Caco-2 (cell line): ENCODE measurements around the gene STUB1. TPM values are rescaled to one million over a fixed set of nuclear protein-coding genes. Genes with fewer than 3 reads are reported as not detected.

ENCODE experiments used
- BruUV-seq: library from RNA; stranded (reverse); fragments of 400-500 nt; replicated peaks from 2 replicates; lab custom pipeline; 2021; lab: Mats Ljungman, UMichigan
- CTCF ChIA-PET: fragments of 300-600 bp; sonication (Branson Sonifier 250); formaldehyde crosslinking; loops from one replicate; lab custom pipeline; 2022; ENCODE audit warnings: antibody characterized with exemption; lab: Charles Lee
- POLR2A ChIA-PET: fragments of 300-600 bp; sonication (Branson Sonifier 250); formaldehyde crosslinking; loops from one replicate; lab custom pipeline; 2022; ENCODE audit warnings: antibody characterized with exemption; lab: Charles Lee
- DNase-seq, 2 experiments: peaks; one replicate each; pipeline versions ENCODE4 v3.0.0 to v3.0.0-alpha.2; 2020 to 2022
- H3K27me3 ChIP-seq: replicated peaks from 2 replicates; pipeline ENCODE4 v1.6.0; 2011; ENCODE audit warnings: low read length; ENCODE audit not compliant: control insufficient read depth, insufficient read depth
- H3K36me3 ChIP-seq: 2 replicates; pipeline ENCODE4 v1.5.1; 2011; ENCODE audit warnings: low read length; ENCODE audit not compliant: control insufficient read depth, insufficient read depth
- H3K4me1 ChIP-seq: fragments of 250-450 bp; sonication (Bioruptor Pico); 2 replicates; pipeline ENCODE4 v1.5.1; 2020; ENCODE audit warnings: mild to moderate bottlenecking
- H3K4me3 ChIP-seq: 2 replicates; pipeline ENCODE4 v1.5.1; 2011; ENCODE audit warnings: low read depth, mild to moderate bottlenecking, control low read depth, low read length
- H3K9me3 ChIP-seq: fragments of 250-450 bp; sonication (Bioruptor Pico); 2 replicates; pipeline ENCODE4 v1.5.1; 2020; ENCODE audit warnings: mild to moderate bottlenecking, moderate library complexity
- H3K27ac Mint-ChIP-seq: one replicate; pipeline ENCODE4 v1.8.0; 2022; ENCODE audit warnings: mixed read lengths; ENCODE audit not compliant: unreplicated experiment
- H3K27me3 Mint-ChIP-seq: one replicate; pipeline ENCODE4 v1.8.0; 2022; ENCODE audit warnings: mixed read lengths; ENCODE audit not compliant: insufficient read depth, unreplicated experiment
- H3K36me3 Mint-ChIP-seq: one replicate; pipeline ENCODE4 v1.8.0; 2022; ENCODE audit warnings: mild to moderate bottlenecking, mixed read lengths; ENCODE audit not compliant: insufficient read depth, unreplicated experiment
- H3K4me1 Mint-ChIP-seq: one replicate; pipeline ENCODE4 v1.8.0; 2022; ENCODE audit warnings: low read depth, mixed read lengths; ENCODE audit not compliant: unreplicated experiment
- H3K4me3 Mint-ChIP-seq: one replicate; pipeline ENCODE4 v1.8.0; 2022; ENCODE audit warnings: mild to moderate bottlenecking, moderate library complexity, mixed read lengths; ENCODE audit not compliant: unreplicated experiment
- H3K9me3 Mint-ChIP-seq: one replicate; pipeline ENCODE4 v1.8.0; 2022; ENCODE audit warnings: mixed read lengths; ENCODE audit not compliant: unreplicated experiment
- CTCF ChIP-seq, 2 experiments: fragments of 200-600 bp in 1 of 2; IDR thresholded peaks; 1 replicate in 1 of 2; 2 replicates in 1 of 2; pipeline versions ENCODE4 v1.5.1 to v1.8.0; 2011 to 2022; ENCODE audit warnings: antibody characterized with exemption in 1 of 2, control low read depth in 1 of 2, inconsistent platforms in 1 of 2, low read depth in 1 of 2, low read length in 1 of 2, mild to moderate bottlenecking in 1 of 2, moderate library complexity in 1 of 2; ENCODE audit not compliant: insufficient read depth in 1 of 2, severe bottlenecking in 1 of 2, unreplicated experiment in 1 of 2
- intact Hi-C: fragments of 100-400 bp; cut with micrococcal nuclease; formaldehyde crosslinking; loops from one replicate; pipeline ENCODE4 v1.10.0; 2022; ENCODE audit not compliant: unreplicated experiment
- total RNA-seq: library from RNA; stranded (reverse); gene quantifications from 2 replicates; pipeline ENCODE4 v1.2.3, GENCODE V29; 2022

STUB1 gene
- total RNA-seq, 1 experiment from 2014 or later: 77.8 TPM

- Histone ChIP-seq H3K4me3 (no peak overlapping the region), H3K27me3 (no peaks in the 10 kb centered on the region), H3K9me3 (no peaks in the 10 kb centered on the region), H3K4me1 (peaks cover 17% of the 10 kb centered on the region), H3K36me3 (no peaks in the 10 kb centered on the region; the same call in 1 of the 2 replicates)
- CTCF ChIA-PET: no interaction called here
- H3K4me1 Mint-ChIP-seq: no peaks in the 10 kb centered on the region
- DNase-seq: no peak
- peaks cover 25% of the 10 kb centered on the region for H3K36me3 Mint-ChIP-seq
- no peaks in the 10 kb centered on the region for H3K27me3 Mint-ChIP-seq
- no TSS peak for BruUV-seq
- H3K4me3 Mint-ChIP-seq: no peak overlapping the region
- TF ChIP-seq CTCF (IDR thresholded peaks at IDR 0.05; ENCODE audit: insufficient read depth in 1 of 2, low read depth in 1 of 2, low read length in 1 of 2, severe bottlenecking in 1 of 2, unreplicated experiment in 1 of 2): no peak
- H3K27ac Mint-ChIP-seq: no peak overlapping the region
- intact Hi-C loops: no loop called here
- H3K9me3 Mint-ChIP-seq: no peaks in the 10 kb centered on the region
- POLR2A ChIA-PET: no interaction called here
Observed at GRCh38 chr16:646679-647172, 33.5 kb upstream of the STUB1 start.

- Mint-ChIP-seq H3K36me3 (peaks cover 25% of the 10 kb centered on the region), H3K4me3 (no peak overlapping the region), H3K4me1 (no peaks in the 10 kb centered on the region), H3K9me3 (no peaks in the 10 kb centered on the region), H3K27me3 (no peaks in the 10 kb centered on the region), H3K27ac (no peak overlapping the region)
- intact Hi-C loops: no loop called here
- no peaks in the 10 kb centered on the region for H3K9me3 ChIP-seq
- ChIA-PET POLR2A (no interaction called here), CTCF (interaction anchor here (0.8 kb wide), 1 partner anchor 59 kb away, joined by 3 read pairs; no protein-coding TSS in a partner anchor)
- no peaks in the 10 kb centered on the region; the same call in 1 of the 2 replicates for H3K36me3 ChIP-seq
- no peak for DNase-seq
- no peaks in the 10 kb centered on the region for H3K27me3 ChIP-seq
- peaks cover 17% of the 10 kb centered on the region for H3K4me1 ChIP-seq
- H3K4me3 ChIP-seq: no peak overlapping the region
- no peak for TF ChIP-seq CTCF (IDR thresholded peaks at IDR 0.05; ENCODE audit: insufficient read depth in 1 of 2, low read depth in 1 of 2, low read length in 1 of 2, severe bottlenecking in 1 of 2, unreplicated experiment in 1 of 2)
- no TSS peak for BruUV-seq
Observed at GRCh38 chr16:647173-647902, 32.9 kb upstream of the STUB1 start.

- no TSS peak for BruUV-seq
- no peaks in the 10 kb centered on the region for H3K4me1 Mint-ChIP-seq
- CTCF ChIA-PET: interaction anchor here (0.8 kb wide), 1 partner anchor 59 kb away, joined by 3 read pairs; no protein-coding TSS in a partner anchor
- POLR2A ChIA-PET: interaction anchor here (1.7 kb wide), 1 partner anchor 12 kb away, joined by 5 read pairs; the partner anchor contains the start of gene METTL26
- H3K9me3 Mint-ChIP-seq: no peaks in the 10 kb centered on the region
- TF ChIP-seq CTCF (IDR thresholded peaks at IDR 0.05; ENCODE audit: insufficient read depth in 1 of 2, low read depth in 1 of 2, low read length in 1 of 2, severe bottlenecking in 1 of 2, unreplicated experiment in 1 of 2): peak in 1 of 2 experiments; percentile 31
- Histone ChIP-seq H3K27me3 (no peaks in the 10 kb centered on the region), H3K9me3 (no peaks in the 10 kb centered on the region), H3K4me1 (peaks cover 13% of the 10 kb centered on the region), H3K4me3 (peak overlapping the region; percentile 69), H3K36me3 (no peaks in the 10 kb centered on the region; the same call in 1 of the 2 replicates)
- no peaks in the 10 kb centered on the region for H3K27me3 Mint-ChIP-seq
- peaks cover 25% of the 10 kb centered on the region for H3K36me3 Mint-ChIP-seq
- intact Hi-C loops: no loop called here
- peak overlapping the region; percentile 80 for H3K27ac Mint-ChIP-seq
- H3K4me3 Mint-ChIP-seq: peak overlapping the region; percentile 72
- DNase-seq: peak in 1 of 2 experiments; percentile 38
Observed at GRCh38 chr16:648071-648780, 32.0 kb upstream of the STUB1 start.
